Fibroblast of the aortic adventitia (primary cell): Measurements from ENCODE around the gene KEL. TPM values are rescaled to one million over a fixed set of nuclear protein-coding genes. Genes with fewer than 3 reads are reported as not detected.

ENCODE experiments used
- DNase-seq: peaks from one replicate; pipeline ENCODE4 v3.0.0-alpha.2; 2010; ENCODE audit warnings: low read depth
- H3K4me3 ChIP-seq: 2 replicates; pipeline ENCODE4 v1.5.1; 2011; ENCODE audit warnings: low read depth, mild to moderate bottlenecking, control low read depth, low read length, moderate library complexity
- CTCF ChIP-seq: IDR thresholded peaks from 2 replicates; pipeline ENCODE4 v1.5.1; 2011; ENCODE audit warnings: mild to moderate bottlenecking, low read length, control low read depth, inconsistent platforms; ENCODE audit not compliant: insufficient read depth
- total RNA-seq: library from RNA; depleted of rRNA; stranded (reverse); fragments of >200 nt; gene quantifications from 2 replicates; pipeline ENCODE4 v1.2.3, GENCODE V29; 2012; ENCODE audit warnings: low replicate concordance

Gene KEL
- not detected in 2 replicates for total RNA-seq

GRCh38 chr7:142961973-142962926 lies at the start of gene KEL:
TSS of gene KEL (minus strand) at chr7:142962363. CDS start at chr7:142962206, 157 bp downstream.
- DNase-seq, result no peak
- no peak within 1 kb of the TSS for H3K4me3 ChIP-seq
- TF ChIP-seq CTCF, result no peak

- DNase-seq, result peak; percentile 72
- TF ChIP-seq CTCF, result peak; percentile 94
- no peak overlapping the region for H3K4me3 ChIP-seq
Measured at GRCh38 chr7:143008007-143008901, 46.1 kb upstream of the KEL start.

GRCh38 chr7:143005632-143006260 lies 43.6 kb upstream of the KEL start:
- no peak overlapping the region for H3K4me3 ChIP-seq
- no peak for TF ChIP-seq CTCF
- DNase-seq, result no peak

- peak; percentile 75 for DNase-seq
- H3K4me3 ChIP-seq, result peak overlapping the region; percentile 52
- peak; percentile 77 for TF ChIP-seq CTCF
Measured at GRCh38 chr7:143003393-143004051, 41.4 kb upstream of the KEL start.

- TF ChIP-seq CTCF, result no peak
- no peak for DNase-seq
- H3K4me3 ChIP-seq, result no peak overlapping the region
Measured at GRCh38 chr7:143002898-143003297, 40.7 kb upstream of the KEL start.

GRCh38 chr7:143002106-143002505 lies 39.9 kb upstream of the KEL start:
- peak; percentile 44 for TF ChIP-seq CTCF
- H3K4me3 ChIP-seq, result no peak overlapping the region
- DNase-seq, result peak; percentile 54
